GM18870 (cell line): ENCODE measurements around the gene RHBDL3.
A peak's percentile ranks its signal among the peaks of the same experiment; 100 is the strongest.
"Not testable (repeated sequence)": the region's sequence is repeated elsewhere in the genome, so short reads cannot be mapped to it uniquely, and the experiment has no call there.

ENCODE experiments used
- ATAC-seq: cut with Tn5 transposase; IDR thresholded peaks from one replicate; pipeline ENCODE4 v1.9.1; 2021; ENCODE audit warnings: moderate library complexity; ENCODE audit not compliant: unreplicated experiment

The RHBDL3 gene

GRCh38 chr17:32289471-32290070, 23.9 kb downstream of the RHBDL3 start:
- no peak for ATAC-seq

- no peak for ATAC-seq
Measured at GRCh38 chr17:32292094-32292493, 26.5 kb downstream of the RHBDL3 start.

- no peak for ATAC-seq
Measured at GRCh38 chr17:32297424-32297823, 31.8 kb downstream of the RHBDL3 start.

GRCh38 chr17:32297860-32298259, 32.2 kb downstream of the RHBDL3 start:
- no peak for ATAC-seq

GRCh38 chr17:32298298-32298697, 32.7 kb downstream of the RHBDL3 start:
- ATAC-seq: no peak

- ATAC-seq: no peak
Measured at GRCh38 chr17:32298721-32299579, 33.3 kb downstream of the RHBDL3 start.

GRCh38 chr17:32299580-32300164, 34.0 kb downstream of the RHBDL3 start:
- ATAC-seq: no peak

GRCh38 chr17:32302037-32302436, 36.4 kb downstream of the RHBDL3 start:
- no peak for ATAC-seq

- ATAC-seq: no peak
Measured at GRCh38 chr17:32302860-32303649, 37.4 kb downstream of the RHBDL3 start.

- ATAC-seq: no peak
Measured at GRCh38 chr17:32303781-32304288, 38.2 kb downstream of the RHBDL3 start.

GRCh38 chr17:32305049-32305448, 39.4 kb downstream of the RHBDL3 start:
- no peak for ATAC-seq

GRCh38 chr17:32307658-32308057, 42.0 kb downstream of the RHBDL3 start:
- no peak for ATAC-seq

- ATAC-seq: no peak
Measured at GRCh38 chr17:32311028-32311536, 45.5 kb downstream of the RHBDL3 start.

- no peak for ATAC-seq
Measured at GRCh38 chr17:32314636-32315035, 49.0 kb downstream of the RHBDL3 start.

GRCh38 chr17:32315171-32315570, 49.5 kb downstream of the RHBDL3 start:
- ATAC-seq: no peak

GRCh38 chr17:32316653-32317052, 51.0 kb downstream of the RHBDL3 start:
- not testable (repeated sequence) for ATAC-seq

- no peak for ATAC-seq
Measured at GRCh38 chr17:32317353-32317752, 51.7 kb downstream of the RHBDL3 start.

GRCh38 chr17:32318071-32318470, 52.4 kb downstream of the RHBDL3 start:
- no peak for ATAC-seq

GRCh38 chr17:32319548-32319905, 53.9 kb downstream of the RHBDL3 start:
- peak; percentile 60 for ATAC-seq

GRCh38 chr17:32320080-32320479, 54.4 kb downstream of the RHBDL3 start:
- ATAC-seq: not testable (repeated sequence)

GRCh38 chr17:32320847-32321246, 55.2 kb downstream of the RHBDL3 start:
- no peak for ATAC-seq
